ENCODE measurements around the gene S100A2.
"Not testable (repeated sequence)": the region's sequence is repeated elsewhere in the genome, so short reads cannot be mapped to it uniquely, and the experiment has no call there.

The S100A2 gene

DNA sequence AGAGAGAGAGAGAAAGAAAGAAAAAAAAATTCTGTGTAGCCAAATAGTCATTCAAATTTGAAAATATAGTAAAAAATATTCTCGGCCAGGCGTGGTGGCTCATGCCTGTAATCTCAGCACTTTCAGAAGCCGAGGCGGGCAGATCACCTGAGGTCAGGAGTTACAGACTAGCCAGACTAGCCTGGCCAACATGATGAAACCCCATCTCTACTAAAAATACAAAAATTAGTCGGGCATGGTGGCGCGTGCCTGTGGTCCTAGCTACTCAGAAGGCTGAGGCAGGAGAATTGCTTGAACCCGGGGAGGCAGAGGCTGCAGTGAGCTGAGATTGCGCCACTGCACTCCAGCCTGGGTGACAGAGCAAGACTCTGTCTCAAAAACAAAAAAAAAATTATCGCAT, 22.4 kb upstream of the S100A2 start:
- DNase-seq: not testable (repeated sequence)

DNA sequence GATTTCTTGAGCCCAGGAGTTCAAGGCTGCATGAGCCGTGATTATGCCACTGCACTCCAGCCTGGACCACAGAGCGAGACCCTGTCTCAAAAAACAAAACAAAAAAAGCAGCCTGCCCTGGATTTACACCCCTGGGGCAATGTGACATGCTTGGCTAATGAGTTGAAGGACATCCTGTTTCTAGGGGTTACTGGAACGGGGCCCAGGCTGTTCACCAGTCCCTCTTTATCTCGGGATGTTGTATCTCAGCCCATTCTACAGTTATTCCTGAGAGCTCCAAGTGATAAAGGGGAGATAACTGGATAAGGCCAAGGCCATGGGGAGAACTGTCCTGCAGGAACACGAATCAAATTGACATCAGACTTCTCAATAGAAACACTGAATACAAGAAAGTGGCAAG, 21.7 kb upstream of the S100A2 start:
- no peak for DNase-seq

DNA sequence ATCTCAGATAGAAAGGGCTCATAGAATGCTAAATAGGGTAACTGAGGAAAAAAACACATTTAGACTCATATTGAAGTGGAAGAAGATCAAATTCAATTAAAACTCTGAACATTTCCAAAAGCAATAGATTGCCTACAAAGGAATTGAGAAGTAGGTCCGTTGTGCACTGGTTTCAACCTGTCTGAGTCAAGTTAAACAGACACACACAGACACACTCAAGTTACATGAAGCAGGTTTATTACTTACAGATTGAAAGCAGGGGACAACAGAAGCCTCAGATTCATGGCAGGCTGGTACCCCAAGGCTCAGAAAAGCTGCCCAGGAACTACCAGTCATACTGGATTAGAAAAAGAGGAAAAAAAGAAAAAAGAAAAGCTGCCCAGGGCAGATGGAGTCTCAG, 20.7 kb upstream of the S100A2 start:
- no peak for DNase-seq

DNA sequence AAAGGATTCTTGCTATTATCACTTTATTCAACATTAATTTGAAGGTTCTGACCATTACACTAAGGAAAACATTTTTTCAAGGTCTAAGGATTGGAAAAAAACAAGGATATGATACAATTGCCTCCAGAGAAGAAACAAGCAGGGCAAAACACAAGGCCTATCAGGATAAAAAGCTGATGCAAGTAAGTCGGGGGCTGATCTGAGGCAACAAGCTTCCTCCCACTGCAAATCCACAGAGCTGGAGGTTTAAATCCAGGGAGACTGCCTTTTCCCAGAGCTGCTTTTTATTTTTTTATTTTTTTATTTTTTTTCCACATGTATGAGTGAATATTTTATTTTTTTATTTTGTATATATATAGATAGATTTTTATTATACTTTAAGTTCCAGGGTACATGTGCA, 19.4 kb upstream of the S100A2 start:
- DNase-seq: no peak

DNA sequence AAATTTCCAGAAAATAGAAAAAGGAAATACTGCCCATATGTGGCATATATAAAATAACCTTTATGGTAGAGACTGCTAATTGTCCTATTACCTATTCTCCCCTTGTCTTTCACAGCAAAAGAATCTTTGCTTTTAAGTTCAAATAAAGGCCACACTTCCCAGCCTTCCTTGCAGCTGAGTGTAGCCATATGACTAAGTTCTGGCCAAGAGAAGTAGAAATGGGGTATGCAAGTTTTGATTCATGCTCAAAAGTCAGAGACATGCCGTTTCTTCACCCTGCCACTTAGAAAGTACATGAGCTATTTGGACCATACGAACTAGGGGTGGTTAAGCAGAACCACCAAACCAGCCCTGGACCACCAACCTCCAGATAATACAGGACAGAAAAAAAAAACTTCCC, 18.3 kb upstream of the S100A2 start:
- DNase-seq: no peak

DNA sequence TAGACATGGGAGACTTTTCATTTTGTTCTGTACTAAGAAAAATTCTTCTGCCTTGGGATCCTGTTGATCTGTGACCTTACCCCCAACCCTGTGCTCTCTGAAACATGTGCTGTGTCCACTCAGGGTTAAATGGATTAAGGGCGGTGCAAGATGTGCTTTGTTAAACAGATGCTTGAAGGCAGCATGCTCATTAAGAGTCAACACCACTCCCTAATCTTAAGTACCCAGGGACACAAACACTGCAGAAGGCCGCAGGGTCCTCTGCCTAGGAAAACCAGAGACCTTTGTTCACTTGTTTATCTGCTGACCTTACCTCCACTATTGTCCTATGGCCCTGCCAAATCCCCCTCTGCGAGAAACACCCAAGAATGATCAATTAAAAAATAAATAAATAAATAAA, 17.9 kb upstream of the S100A2 start:
- not testable (repeated sequence) for DNase-seq

DNA sequence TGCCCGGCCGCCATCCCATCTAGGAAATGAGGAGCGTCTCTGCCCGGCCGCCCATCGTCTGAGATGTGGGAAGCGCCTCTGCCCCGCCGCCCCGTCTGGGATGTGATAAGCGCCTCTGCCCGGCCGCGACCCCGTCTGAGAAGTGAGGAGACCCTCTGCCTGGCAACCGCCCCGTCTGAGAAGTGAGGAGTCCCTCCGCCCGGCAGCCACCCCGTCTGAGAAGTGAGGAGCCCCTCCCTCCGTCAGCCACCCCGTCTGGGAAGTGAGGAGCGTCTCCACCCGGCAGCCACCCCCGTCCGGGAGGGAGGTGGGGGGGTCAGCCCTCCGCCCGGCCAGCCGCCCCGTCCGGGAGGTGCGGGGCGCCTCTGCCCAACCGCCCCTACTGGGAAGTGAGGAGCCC, 17.2 kb upstream of the S100A2 start:
- DNase-seq: not testable (repeated sequence)

DNA sequence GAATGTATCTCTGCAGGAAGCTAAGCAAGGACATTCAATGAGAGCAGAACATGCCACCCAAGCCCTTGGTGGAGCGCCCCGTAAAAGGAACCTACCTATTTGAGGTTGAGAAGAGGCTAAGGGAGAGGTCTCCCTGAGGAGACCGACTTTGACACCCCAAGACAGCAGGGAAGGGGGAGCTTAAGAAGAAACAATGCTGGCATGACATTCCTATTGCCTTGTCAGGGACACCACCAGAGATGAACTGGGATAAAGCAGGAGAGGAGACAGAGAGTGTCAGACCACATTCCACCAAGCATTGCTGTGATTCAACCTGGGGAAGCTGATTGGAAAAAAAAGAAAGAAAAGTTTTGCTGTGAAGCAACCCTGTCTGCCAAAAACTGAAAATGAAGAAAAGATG, 13.3 kb upstream of the S100A2 start:
- no peak for DNase-seq

DNA sequence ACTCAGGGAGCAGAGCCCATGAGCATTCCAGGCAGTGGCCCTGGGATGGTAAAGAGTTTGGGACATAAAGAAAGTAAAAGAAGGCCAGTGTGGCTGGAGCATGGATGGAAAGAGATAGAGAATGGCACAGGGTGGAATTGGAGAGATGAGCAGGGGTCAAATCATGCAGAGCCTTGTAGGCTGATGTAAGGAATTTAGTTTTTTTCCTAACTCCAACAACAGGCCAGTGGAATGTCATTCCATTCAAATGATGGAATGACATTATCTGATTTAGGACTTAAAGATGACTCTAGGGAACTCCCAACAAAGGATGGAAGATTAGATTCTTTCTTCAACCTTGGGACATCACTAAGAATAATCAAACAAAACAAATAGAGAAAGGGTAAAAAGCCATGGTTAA, 12.8 kb upstream of the S100A2 start:
- no peak for DNase-seq

DNA sequence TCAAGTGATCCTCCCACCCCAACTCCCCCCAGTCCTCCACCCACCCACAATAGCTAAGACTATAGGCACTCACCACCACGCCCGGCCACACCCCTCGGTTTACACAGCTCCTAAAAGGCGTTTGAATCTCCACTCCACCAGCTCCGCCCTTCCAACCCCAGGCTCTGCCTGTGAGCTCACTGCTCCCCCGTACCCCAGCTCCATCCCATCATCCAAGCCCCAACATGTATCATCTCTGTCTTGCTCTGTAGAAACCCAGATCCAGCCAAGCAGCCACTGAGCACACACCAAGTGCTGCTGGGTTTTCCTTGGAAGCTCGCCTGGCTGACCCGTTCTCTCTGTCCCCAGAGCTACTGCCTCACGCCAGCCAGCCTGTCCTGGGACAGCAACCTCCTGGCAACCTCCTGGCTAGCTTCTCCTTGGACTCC, 12.0 kb upstream of the S100A2 start:
- no peak for DNase-seq

DNA sequence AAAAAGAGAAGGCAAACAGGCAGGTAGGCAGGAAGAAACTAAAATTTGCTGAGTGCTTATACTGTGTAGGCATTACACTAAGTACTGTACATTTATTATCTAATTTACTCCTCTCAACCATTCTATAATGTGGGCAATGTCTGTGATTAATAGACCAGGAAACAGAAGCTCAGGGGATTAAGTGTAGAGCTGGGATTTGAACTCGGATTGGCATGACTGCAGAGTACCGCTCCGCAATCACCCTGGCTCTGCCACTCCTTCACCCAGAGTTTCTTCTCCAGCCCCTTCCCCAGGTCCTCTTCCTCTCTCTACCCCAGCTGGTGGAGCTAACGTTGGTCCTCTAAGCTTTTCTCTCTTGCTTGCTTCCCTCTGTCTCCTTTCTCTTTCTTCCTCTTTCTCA, 11.5 kb upstream of the S100A2 start:
- no peak for DNase-seq

DNA sequence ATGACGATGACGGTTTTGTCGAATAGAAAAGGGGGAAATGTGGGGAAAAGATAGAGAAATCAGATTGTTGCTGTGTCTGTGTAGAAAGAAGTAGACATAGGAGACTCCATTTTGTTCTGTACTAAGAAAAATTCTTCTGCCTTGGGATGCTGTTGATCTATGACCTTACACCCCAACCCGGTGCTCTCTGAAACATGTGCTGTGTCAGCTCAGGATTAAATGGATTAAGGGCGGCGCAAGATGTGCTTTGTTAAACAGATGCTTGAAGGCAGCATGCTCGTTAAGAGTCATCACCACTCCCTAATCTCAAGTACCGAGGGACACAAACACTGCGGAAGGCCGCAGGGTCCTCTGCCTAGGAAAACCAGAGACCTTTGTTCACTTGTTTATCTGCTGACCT, 9.9 kb upstream of the S100A2 start:
- not testable (repeated sequence) for DNase-seq

DNA sequence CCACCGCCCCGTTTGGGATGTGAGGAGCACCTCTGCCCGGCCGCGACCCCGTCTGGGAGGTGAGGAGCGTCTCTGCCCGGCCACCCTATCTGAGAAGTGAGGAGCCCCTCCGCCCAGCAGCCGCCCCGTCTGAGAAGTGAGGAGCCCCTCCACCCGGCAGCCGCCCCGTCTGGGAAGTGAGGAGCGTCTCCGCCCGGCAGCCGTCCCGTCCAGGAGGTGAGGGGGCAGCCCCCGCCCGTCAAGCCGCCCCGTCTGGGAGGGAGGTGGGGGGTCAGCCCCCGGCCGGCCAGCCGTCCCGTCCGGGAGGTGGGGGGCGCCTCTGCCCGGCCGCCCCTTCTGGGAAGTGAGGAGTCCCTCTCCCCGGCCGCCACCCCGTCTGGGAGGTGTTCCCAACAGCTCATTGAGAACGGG, 9.4 kb upstream of the S100A2 start:
- DNase-seq: not testable (repeated sequence)

DNA sequence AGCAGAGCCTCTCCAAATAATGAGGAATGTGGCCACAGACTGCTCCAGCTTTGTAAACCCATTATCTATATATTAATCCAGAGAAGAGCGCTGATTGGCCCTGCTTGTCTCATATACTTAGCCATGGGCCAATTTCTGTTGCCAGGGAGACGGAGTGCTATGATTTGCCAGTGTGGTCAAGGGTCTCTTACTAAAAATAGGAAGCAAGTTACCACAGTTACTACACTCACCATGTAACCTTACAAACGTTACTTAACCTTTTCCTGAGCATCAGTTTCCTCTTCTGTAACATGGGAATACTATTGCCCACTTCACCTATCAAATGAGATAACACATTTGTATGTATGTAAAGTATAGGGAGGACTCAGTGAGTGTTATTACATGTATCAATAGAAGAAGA, 7.7 kb upstream of the S100A2 start:
- DNase-seq: no peak

DNA sequence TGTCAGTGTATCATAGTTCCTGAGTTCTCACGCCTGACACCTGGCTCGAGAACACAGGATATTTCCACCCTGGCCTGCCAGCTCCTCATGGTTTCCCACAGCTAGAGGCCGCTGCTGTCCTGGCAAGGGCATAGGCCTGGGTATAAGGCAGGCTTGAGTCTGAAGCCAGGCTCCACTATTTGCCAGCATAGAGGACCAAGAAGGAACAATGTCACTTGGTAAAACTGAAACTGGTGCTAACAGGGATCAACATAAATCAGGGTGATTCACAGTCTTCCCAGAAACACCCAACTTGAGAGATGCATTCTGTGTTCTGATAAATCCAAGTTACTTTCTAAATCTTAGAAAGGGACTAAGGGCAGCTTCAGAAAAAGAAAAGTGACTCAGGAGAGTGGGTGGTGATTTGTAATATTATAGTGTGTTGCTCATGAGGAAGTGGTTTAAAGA, 6.9 kb upstream of the S100A2 start:
- DNase-seq: no peak

DNA sequence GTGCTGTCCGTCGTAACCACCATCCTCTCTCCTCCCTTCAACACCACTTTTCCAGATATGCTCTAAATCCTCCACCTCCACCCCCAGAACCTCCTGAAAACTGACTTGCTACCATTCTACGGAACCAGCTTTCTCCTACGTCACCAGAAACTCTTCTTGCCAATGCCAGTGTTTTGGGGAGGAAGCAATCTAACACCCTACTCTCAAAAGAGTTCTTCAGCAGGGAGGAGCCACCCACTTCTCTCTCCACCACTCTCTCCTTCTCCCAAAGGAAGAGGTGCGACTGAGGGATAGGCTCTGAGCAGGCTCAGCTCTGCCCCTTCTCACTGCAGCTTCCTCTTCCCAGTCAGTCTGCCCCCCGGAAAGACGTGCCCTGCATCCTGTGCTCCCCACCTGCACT, 6.1 kb upstream of the S100A2 start:
- DNase-seq: no peak

DNA sequence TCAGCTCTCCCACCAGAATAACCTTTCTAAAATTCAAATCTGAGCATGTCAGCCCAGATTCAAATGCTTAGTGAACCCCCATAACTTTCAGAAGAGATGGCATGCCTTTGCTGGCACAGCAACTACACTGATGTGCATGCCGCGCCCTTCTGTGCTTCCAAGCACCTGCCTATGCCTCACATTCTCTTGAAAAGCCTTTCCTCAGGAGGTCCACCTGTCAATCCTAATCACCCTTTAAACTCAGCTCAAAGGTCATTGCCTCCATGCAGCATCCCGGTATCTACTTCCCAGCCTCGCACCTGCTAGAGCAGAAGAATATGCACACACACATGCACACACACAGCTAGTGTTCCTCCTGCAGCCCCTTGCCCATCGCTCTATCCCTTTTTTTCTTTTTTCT, 5.2 kb upstream of the S100A2 start:
- no peak for DNase-seq

DNA sequence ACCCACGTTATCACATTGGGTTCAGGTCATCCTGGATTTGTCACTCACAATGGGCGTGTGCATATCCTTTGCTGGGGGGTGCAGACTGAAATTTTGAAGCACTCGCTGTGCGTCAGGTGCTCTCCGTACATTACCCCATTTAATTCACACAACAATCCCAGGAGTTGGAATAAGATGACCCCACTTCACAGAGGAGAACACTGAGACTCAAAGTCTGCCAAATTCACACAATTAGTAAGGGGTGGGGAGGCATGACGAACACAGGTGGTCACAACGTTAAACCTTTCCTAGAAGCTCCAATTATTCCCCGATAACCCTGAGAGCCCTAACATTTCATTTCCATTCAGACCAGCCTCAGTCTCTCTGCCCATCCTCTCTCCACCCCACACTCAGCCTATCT, 3.8 kb upstream of the S100A2 start:
- no peak for DNase-seq

DNA sequence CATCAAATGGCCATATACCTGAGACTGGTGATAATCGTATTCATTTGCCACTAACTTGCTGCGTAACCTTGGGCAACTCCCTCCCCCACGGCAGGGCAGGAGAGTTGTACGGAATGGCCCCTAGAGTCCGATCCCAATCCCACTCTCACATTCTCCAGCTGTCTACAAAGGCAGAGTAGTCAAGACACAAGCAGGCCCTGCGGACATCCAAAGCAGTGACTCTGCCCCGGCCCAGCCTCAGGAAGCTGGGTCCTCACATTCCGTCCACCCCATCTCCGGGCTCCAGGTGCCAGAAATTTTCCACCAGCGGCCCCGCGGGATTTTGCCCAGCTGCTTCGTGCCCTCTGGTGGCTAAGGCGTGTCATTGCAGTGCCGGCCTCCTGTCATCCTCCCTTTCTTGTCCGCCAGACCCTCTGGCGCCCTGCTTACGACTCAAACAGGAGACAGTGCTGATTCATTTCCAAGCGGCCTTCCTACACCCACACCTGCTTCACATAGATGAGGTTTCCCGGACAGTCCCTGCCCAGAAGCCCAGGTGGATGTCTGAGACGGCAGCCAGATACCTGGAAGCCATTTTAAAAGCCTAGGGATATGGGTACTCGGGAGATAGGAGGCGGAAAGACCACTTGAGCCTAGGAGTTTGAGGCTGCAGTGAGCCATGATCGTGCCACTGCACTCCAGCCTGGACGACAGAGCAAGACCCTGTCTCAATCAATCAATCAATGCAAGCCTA, 2.9 kb upstream of the S100A2 start:
- peak; percentile 77 for DNase-seq

DNA sequence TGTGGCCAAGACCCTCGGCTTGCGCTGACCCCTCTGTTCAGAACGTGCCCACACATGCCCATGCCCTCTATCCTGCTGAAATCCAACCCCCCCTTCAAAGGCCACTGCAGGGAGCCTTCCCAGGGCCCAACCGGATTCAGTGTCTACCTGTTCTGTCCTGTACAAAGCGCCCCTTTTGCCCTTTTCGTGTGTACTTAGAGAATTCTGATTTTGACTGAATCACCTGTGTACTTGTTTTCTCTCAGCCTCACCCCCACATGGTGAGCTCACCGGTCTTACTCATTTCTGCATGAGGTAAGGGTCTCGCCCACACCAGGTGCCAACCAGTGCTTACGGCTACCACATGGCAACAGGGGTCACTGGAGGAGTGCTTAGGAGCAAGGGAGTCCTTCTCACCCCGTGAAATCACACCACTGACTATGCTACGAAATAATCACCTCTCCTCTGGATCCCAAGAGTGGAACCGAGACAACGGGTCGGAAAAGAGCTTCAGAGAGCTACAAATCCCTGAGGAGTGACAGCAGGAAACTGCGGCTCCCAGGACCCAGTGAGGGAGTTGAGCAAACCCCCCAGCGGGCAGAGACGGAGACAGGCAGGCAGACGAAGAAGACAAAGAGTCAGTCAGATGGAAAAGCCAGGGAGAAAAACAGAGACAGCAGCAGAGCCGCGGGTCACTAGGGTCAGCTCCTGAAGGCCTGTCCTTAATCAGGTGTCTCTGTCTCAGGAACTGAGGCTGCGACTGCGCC, 2.1 kb upstream of the S100A2 start:
- DNase-seq: no peak

DNA sequence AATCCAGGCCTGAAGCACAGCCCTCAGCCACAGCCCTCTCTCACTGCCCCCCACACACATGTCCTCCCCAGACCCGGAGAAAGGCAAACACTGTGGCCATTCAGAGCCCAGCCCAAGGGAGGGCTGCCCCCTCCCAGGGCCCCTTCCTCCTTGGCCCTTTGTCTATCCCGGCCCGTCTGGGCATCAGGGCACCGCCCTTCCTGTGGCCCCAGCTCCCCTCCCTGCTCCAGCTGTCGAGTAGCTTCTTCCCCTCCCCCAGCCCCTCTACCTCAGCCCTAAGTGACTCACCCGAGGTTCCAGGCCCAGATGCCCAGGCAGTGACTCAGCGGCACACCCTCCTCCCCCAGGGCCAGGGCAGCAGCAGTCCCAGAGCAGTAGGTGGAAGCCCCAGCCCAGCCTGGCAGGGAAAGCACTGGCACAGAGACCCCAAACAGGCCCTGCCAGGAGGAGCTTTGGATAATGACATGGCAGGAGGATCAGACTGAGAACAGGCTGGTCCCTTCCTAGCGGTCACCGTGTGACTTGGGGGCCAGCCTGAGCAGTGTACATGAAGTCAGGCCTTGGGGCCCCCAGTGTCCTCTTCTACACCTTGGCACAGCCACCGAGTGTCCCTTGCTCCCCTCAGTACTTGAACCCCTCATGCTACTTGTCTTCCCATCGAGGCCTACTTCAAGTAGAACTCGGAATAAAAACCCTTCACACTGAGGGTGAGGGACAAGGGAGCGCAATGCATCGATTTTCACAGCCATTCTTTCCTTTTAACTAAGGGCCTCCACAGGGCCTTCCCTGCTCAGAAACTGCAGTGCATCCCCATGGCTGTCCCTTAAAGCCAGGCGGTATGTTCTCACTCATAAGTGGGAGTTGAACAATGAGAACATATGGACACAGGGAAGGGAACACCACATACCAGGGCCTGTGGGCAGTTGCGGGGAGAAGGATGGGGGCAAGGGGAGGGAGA, 1.0 kb upstream of the S100A2 start:
- DNase-seq: peak; percentile 67

DNA sequence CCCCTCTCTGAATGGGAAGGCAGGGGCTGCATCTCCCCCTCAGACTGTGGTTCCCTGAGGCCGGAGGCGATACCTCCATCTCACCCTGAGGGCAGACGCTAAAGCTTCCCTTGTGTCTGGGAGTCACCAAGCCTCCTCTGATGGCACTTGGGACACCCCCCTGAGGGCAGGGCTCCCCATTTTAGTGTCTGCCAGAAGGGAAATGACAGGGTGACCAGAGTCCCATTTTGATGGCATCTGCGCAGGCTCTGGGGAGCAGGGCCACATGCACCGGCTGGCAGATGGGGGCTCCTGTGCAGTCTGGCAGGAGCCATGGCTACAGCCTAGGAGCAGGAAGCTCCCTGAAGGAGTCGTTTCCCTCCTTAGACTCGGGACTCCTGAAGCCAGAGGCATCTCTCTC, 1.7 kb downstream of the S100A2 start:
- no peak for DNase-seq

DNA sequence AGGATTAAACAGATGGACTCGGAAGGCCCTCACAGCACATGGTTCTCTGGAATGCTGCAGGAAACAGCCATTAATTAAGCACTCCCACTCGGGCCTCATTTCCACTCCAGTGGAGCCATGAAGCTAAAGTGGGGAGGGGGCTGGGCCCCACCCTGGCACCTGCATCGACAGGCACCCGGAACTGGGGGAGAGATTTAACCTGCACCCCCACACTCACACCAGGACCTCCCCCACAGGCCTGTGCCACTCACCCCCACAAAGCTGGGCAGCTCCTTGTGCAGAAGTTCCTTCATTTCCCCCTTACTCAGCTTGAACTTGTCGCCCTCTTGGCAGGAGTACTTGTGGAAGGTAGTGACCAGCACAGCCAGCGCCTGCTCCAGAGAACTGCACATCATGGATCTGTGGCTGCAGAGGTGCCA, 2.2 kb downstream of the S100A2 start:
- DNase-seq: no peak

Data from T-helper 9 cell (primary cell).